SK-N-SH (cell line): ENCODE data around the gene PTPRG. TPM values are rescaled to one million over a fixed set of nuclear protein-coding genes. Genes with fewer than 3 reads are reported as not detected.

Experiments
- CTCF ChIA-PET: fragments of 300-600, 350-600 bp; formaldehyde crosslinking; extraction: SDS; loops from one replicate; lab custom pipeline; 2021; lab: Yijun Ruan, JAX
- POLR2A ChIA-PET: fragments of 350-600 bp; sonication (Branson Sonifier 250); formaldehyde crosslinking; extraction: SDS; loops from one replicate; lab custom pipeline; 2020; ENCODE audit warnings: antibody characterized with exemption, inconsistent platforms; lab: Yijun Ruan, JAX
- DNase-seq: peaks from one replicate; pipeline ENCODE4 v3.0.0; 2012
- H2AFZ ChIP-seq: fragments of 200-600 bp; sonication (generic); 2 replicates; pipeline ENCODE4 v1.8.1; 2016; ENCODE audit warnings: antibody characterized with exemption, mild to moderate bottlenecking, low read depth
- H3F3A ChIP-seq: fragments of 200-600 bp; sonication (generic); replicated peaks from 2 replicates; pipeline ENCODE3; 2016; ENCODE audit warnings: antibody characterized with exemption, mild to moderate bottlenecking; ENCODE audit not compliant: insufficient read depth
- H3K27ac ChIP-seq, 2 experiments: fragments of 200-500 bp in 1 of 2; fragments of 200-600 bp in 1 of 2; sonication (Bioruptor generic) in 1 of 2; sonication (generic), shearing (Covaris generic) in 1 of 2; 2 replicates each; pipeline versions ENCODE4 v1.5.1 to v1.6.1; 2014 to 2016; ENCODE audit warnings: low read depth in 2 of 2, inconsistent platforms in 1 of 2, low read length in 1 of 2, mild to moderate bottlenecking in 1 of 2, mixed read lengths in 1 of 2
- H3K27me3 ChIP-seq: fragments of 200-600 bp; sonication (generic), shearing (Covaris generic); 2 replicates; pipeline ENCODE4 v1.6.1; 2016; ENCODE audit warnings: mixed run types; ENCODE audit not compliant: insufficient read depth
- H3K36me3 ChIP-seq, 2 experiments: fragments of 200-500 bp in 1 of 2; fragments of 200-600 bp in 1 of 2; sonication (Bioruptor generic) in 1 of 2; sonication (generic) in 1 of 2; replicated peaks in 1 of 2; 2 replicates each; pipeline versions ENCODE3 to v1.5.1; 2014 to 2016; ENCODE audit warnings: low read length in 1 of 2, mild to moderate bottlenecking in 1 of 2; ENCODE audit not compliant: insufficient read depth in 2 of 2, control insufficient read depth in 1 of 2
- H3K4me1 ChIP-seq, 2 experiments: fragments of 200-500 bp in 1 of 2; fragments of 200-600 bp in 1 of 2; sonication (Bioruptor generic) in 1 of 2; sonication (generic), shearing (Covaris generic) in 1 of 2; 2 replicates each; pipeline versions ENCODE4 v1.5.1 to v1.6.1; 2014 to 2016; ENCODE audit warnings: low read depth in 1 of 2, low read length in 1 of 2, mixed run types in 1 of 2; ENCODE audit not compliant: insufficient read depth in 2 of 2, control insufficient read depth in 1 of 2
- H3K4me2 ChIP-seq: fragments of 200-600 bp; sonication (generic), shearing (Covaris generic); 2 replicates; pipeline ENCODE4 v1.6.1; 2017; ENCODE audit warnings: mixed run types
- H3K4me3 ChIP-seq, 2 experiments: fragments of 200-500 bp in 1 of 2; fragments of 200-600 bp in 1 of 2; sonication (Bioruptor generic) in 1 of 2; sonication (generic), shearing (Covaris generic) in 1 of 2; 2 replicates each; pipeline versions ENCODE4 v1.5.1 to v1.8.1; 2014 to 2016; ENCODE audit warnings: low read depth in 2 of 2, inconsistent platforms in 1 of 2, low read length in 1 of 2, mild to moderate bottlenecking in 1 of 2, mixed read lengths in 1 of 2, moderate library complexity in 1 of 2
- H3K79me2 ChIP-seq: fragments of 200-600 bp; sonication (generic); 2 replicates; pipeline ENCODE4 v1.8.1; 2017; ENCODE audit warnings: mild to moderate bottlenecking; ENCODE audit not compliant: insufficient read depth
- H3K9ac ChIP-seq: fragments of 200-600 bp; sonication (generic); 2 replicates; pipeline ENCODE4 v1.6.1; 2017; ENCODE audit warnings: mixed run types
- H3K9me2 ChIP-seq: fragments of 200-600 bp; sonication (generic); 2 replicates; pipeline ENCODE4 v1.6.1; 2017; ENCODE audit warnings: mixed run types
- H3K9me3 ChIP-seq: fragments of 200-600 bp; sonication (generic); 2 replicates; pipeline ENCODE4 v1.6.1; 2017; ENCODE audit warnings: mixed run types, mild to moderate bottlenecking, moderate library complexity
- H4K20me1 ChIP-seq: fragments of 200-600 bp; sonication (generic); 2 replicates; pipeline ENCODE4 v1.6.1; 2017; ENCODE audit warnings: mild to moderate bottlenecking, mixed run types; ENCODE audit not compliant: insufficient read depth
- CHD2 ChIP-seq: fragments of 150-350 bp; IDR thresholded peaks from 2 replicates; pipeline ENCODE4 v1.6.1; 2018; ENCODE audit warnings: low read length; ENCODE audit not compliant: partially characterized antibody
- CTCF ChIP-seq: fragments of 200-600 bp; sonication (generic); IDR thresholded peaks from 2 replicates; pipeline ENCODE4 v1.6.1; 2017; ENCODE audit warnings: antibody characterized with exemption, mild to moderate bottlenecking, moderate library complexity
- FOSL2 ChIP-seq: IDR thresholded peaks from 2 replicates; pipeline ENCODE4 v1.4.0; 2012; ENCODE audit warnings: low read depth, mild to moderate bottlenecking, moderate library complexity, borderline replicate concordance
- JUND ChIP-seq: IDR thresholded peaks from 2 replicates; pipeline ENCODE4 v1.4.0; 2012
- MEF2A ChIP-seq: IDR thresholded peaks from 2 replicates; pipeline ENCODE4 v1.4.0; 2012; ENCODE audit warnings: low read depth, borderline replicate concordance
- NRF1 ChIP-seq: IDR thresholded peaks from 2 replicates; pipeline ENCODE4 v1.6.1; 2012; ENCODE audit warnings: low read depth, mild to moderate bottlenecking, low read length
- PBX3 ChIP-seq: IDR thresholded peaks from 2 replicates; pipeline ENCODE4; 2012
- POLR2AphosphoS5 ChIP-seq: IDR thresholded peaks from 2 replicates; pipeline ENCODE4 v1.6.1; 2012; ENCODE audit warnings: low read depth, low read length
- RXRA ChIP-seq: IDR thresholded peaks from 2 replicates; pipeline ENCODE4 v1.4.0; 2012; ENCODE audit warnings: low read depth, mild to moderate bottlenecking, borderline replicate concordance
- SIN3A ChIP-seq: IDR thresholded peaks from 2 replicates; pipeline ENCODE4 v1.6.1; 2012; ENCODE audit warnings: low read depth, mild to moderate bottlenecking, low read length, moderate library complexity, borderline replicate concordance
- USF1 ChIP-seq: IDR thresholded peaks from 2 replicates; pipeline ENCODE4 v1.4.0; 2012; ENCODE audit warnings: low read depth, borderline replicate concordance
- USF2 ChIP-seq: fragments of 150-350 bp; IDR thresholded peaks from 2 replicates; pipeline ENCODE4 v1.6.1; 2017; ENCODE audit warnings: antibody characterized with exemption, low read length, low read depth, borderline replicate concordance
- ZBTB33 ChIP-seq: IDR thresholded peaks from 2 replicates; pipeline ENCODE4 v1.4.0; 2012; ENCODE audit warnings: low read depth, borderline replicate concordance
- WGBS: methylation state at CpG from one replicate; pipeline ENCODE4 v1.1.6; 2017; ENCODE audit warnings: low lambda C conversion rate; 5-methylcytosine and 5-hydroxymethylcytosine counted together
- polyA plus RNA-seq, 3 experiments: library from polyadenylated mRNA; depleted of rRNA; stranded (reverse); fragments of >200 nt; gene quantifications; 2 replicates each; pipeline ENCODE4 v1.2.3, GENCODE V29; 2012

Gene PTPRG
- polyA plus RNA-seq, 1 of the 3 experiments (the other 2 are of a cell fraction) = 14.1 TPM

GRCh38 chr3:61687663-61688306 lies 126.4 kb downstream of the PTPRG start:
- TF ChIP-seq NRF1 = no peak
- peaks cover 30% of the 10 kb centered on the region for H3K79me2 ChIP-seq
- H3F3A ChIP-seq = no peaks in the 10 kb centered on the region
- no peak overlapping the region for H3K27ac ChIP-seq
- no peak for DNase-seq
- H2AFZ ChIP-seq = no peak overlapping the region
- H3K36me3 ChIP-seq = no peaks in the 10 kb centered on the region
- ChIA-PET CTCF (no interaction called here), POLR2A (no interaction called here)
- no peaks in the 10 kb centered on the region for H3K9me3 ChIP-seq
- H3K4me3 ChIP-seq = no peak overlapping the region
- H4K20me1 ChIP-seq = peaks cover 17% of the 10 kb centered on the region; the same call in 1 of the 2 replicates
- no peak overlapping the region for H3K4me2 ChIP-seq
- H3K9ac ChIP-seq = no peak overlapping the region
- peaks cover 0 to 4% of the 10 kb centered on the region in 2 experiments; a peak in 2 of 4 replicates for H3K4me1 ChIP-seq
- no peaks in the 10 kb centered on the region for H3K27me3 ChIP-seq
- no peaks in the 10 kb centered on the region for H3K9me2 ChIP-seq
- 100% methylated on average over 5 of the region's 5 CpGs for WGBS

GRCh38 chr3:61688307-61688984 lies 127.1 kb downstream of the PTPRG start:
- Histone ChIP-seq H3K4me1 (peaks cover 0 to 4% of the 10 kb centered on the region in 2 experiments; a peak in 1 of 4 replicates), H3K27me3 (no peaks in the 10 kb centered on the region), H3K27ac (no peak overlapping the region), H3F3A (no peaks in the 10 kb centered on the region), H3K79me2 (peaks cover 30% of the 10 kb centered on the region), H3K9me3 (no peaks in the 10 kb centered on the region), H3K4me2 (no peak overlapping the region), H3K4me3 (no peak overlapping the region), H4K20me1 (peaks cover 17% of the 10 kb centered on the region; the same call in 1 of the 2 replicates), H3K9me2 (no peaks in the 10 kb centered on the region), H3K9ac (no peak overlapping the region), H3K36me3 (no peaks in the 10 kb centered on the region), H2AFZ (no peak overlapping the region)
- DNase-seq = no peak
- TF ChIP-seq ZBTB33 (no peak), JUND (no peak), USF2 (no peak), SIN3A (no peak), RXRA (no peak), POLR2AphosphoS5 (no peak), USF1 (no peak), CTCF (no peak), FOSL2 (no peak), MEF2A (no peak), CHD2 (no peak), PBX3 (no peak)
- 88% methylated on average over 13 of the region's 13 CpGs for WGBS
- POLR2A ChIA-PET = no interaction called here
- CTCF ChIA-PET = no interaction called here
